Dermis lymphatic vessel endothelial cell (primary cell): ENCODE measurements around the gene IZUMO1. TPM values are rescaled to one million over a fixed set of nuclear protein-coding genes. Genes with fewer than 3 reads are reported as not detected.

Experiments used
- total RNA-seq: library from RNA; depleted of rRNA; stranded (reverse); fragments of >200 nt; gene quantifications from 2 replicates; pipeline ENCODE4 v1.2.1, GENCODE V29; 2014

IZUMO1 gene
- total RNA-seq, result 0.43 and 0.52 TPM in 2 replicates

GRCh38 chr19:48746738-48747575 is at the start of gene IZUMO1:
TSS of gene IZUMO1 (minus strand) at chr19:48746909. CDS start at chr19:48745859, 1,050 bp downstream.

DNA sequence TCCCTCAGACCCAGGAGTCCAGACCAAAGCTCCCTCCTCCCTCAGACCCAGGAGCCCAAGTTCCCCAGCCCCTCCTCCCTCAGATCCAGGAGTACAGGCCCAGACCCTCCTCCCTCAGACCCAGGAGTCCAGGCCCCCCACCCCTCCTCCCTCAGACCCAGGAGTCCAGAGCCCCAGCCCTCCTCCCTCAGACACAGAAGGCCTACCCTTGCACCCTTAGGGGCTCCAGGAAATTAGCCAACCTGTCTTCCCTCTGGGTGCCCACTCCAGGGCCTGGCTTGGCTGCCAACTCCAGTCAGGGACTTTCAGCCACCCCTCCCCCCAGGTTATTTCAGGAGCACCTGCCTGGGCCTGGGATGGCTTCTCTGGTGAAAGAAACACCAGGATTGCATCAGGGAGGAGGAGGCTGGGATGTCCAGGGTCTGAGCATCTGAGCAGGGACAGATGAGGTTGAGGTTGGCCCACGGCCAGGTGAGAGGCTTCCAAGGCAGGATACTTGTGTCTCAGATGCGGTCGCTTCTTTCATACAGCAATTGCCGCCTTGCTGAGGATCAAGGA is 8.5 kb upstream of the IZUMO1 start, which contains the start of gene FGF21:
TSS of gene FGF21 (plus strand) at position 441 of the 558 bp plus-strand sequence. CDS start 713 bp downstream, outside the sequence.

GRCh38 chr19:48752496-48753365 is 6.0 kb upstream of the IZUMO1 start, which contains the start of gene FUT1:
TSS of gene FUT1 (minus strand) at chr19:48752641. CDS start at chr19:48751281, 1,360 bp downstream.

DNA sequence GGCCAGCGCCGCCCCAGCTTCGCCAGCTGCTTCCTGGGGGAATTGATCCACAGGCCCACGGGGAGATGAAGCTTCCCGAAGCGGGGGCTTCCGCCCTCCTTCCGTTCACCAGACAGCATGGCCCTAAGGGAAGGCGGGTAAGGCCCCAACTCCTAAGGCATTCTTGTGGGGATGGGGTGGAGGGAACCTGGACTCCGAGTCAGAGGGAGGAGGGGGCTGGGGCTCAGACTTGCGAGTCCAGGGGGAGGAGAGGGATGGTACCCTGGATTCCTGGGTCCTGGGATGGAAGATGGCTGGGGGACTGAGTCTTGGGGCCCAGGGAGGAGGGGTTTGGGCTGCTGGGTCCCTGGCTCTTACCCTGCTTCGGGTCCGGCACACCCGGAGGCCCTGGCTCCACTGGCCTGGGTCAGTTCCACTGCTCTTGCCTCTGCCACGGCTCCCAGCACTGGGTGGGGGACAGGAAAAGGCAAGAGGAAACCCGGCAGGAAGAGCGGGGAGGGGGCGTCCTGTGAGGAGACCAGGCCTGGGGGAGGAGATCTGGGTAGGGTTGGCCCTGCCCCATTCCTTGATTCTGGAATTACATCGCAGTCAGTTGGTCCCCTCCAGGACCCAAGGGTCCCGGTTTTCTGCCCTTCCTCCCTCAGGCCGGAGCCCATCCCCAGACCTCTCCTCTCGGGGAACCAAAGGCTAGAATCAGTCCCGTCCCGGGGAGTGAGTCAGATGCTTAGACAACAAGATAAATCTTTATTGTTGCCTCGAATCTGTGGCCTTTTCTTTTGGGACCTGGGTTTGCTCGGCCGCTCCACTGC is 6.3 kb downstream of the IZUMO1 start, which contains the start of gene RASIP1:
TSS of gene RASIP1 (minus strand) at position 447 of the 809 bp plus-strand sequence. CDS start at position 119, 328 bp downstream.

DNA sequence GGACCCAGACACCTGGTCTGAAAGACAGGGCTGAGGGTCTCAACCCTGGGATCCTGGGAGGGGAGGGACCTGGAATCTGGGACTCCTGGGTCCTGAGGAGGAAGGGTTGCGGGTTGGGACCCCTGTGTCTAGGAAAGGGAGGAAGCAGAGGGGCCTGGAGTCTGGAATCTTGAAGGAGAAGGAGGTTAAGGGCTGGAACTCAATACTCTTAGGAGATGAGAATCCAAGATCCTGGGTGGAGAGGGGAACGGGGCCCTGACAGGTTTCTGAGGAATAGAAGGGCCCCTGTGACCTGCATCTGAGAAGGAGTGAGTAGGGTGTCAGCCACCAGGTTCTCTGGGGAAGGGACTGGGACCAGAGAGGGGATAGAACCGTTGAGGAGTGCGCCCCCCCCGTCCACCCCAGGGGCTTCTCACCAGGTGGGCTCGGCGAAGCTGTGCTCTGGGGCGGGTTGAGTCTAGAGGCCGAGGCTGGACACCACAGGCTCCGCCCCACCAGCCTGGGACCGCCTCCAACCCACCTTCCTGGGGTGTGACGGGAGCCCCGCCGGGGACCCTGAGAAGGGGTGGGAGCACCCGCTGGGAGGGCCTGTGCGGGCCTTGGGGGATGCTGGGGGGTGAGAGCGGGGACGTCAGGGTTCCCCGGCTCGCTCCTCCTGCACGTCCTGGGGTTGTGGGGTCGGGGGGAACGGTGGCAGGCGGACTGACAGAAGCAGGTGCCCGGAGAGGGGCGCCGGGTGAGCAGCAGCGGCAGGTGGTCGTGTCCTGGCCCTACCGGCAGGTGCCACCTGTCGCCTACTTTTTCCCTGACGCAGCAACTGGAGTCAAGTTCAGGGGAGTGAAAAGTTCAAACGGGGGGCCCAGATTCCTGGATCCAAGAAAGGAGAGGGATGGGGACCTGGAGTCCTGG is 27.2 kb downstream of the IZUMO1 start, which contains the start of gene MAMSTR:
TSS of gene MAMSTR (minus strand) at position 463 of the 909 bp plus-strand sequence. CDS start 694 bp downstream, outside the sequence.

GRCh38 chr19:48695743-48696352 is 50.9 kb downstream of the IZUMO1 start, which contains the start of gene FUT2:
TSS of gene FUT2 (plus strand) at chr19:48695971. CDS start at chr19:48702957, 6,986 bp downstream.

Other genes with a start within 250 kb of the IZUMO1 start
- under 0.01 TPM in 1 of 2 replicates, not detected in the other for gene LMTK3, start 235.1 kb downstream of the IZUMO1 start, total RNA-seq
- gene SULT2B1, start 194.7 kb downstream of the IZUMO1 start, total RNA-seq, result 0.11 TPM in 1 of 2 replicates, not detected in the other
- not detected in 2 replicates for gene SPACA4, start 140.2 kb downstream of the IZUMO1 start, total RNA-seq
- gene FAM83E, start 131.8 kb downstream of the IZUMO1 start, total RNA-seq, result 0.22 and 0.60 TPM in 2 replicates
- gene RPL18, start 127.7 kb downstream of the IZUMO1 start, total RNA-seq, result 2,542 and 4,069 TPM in 2 replicates
- gene SPHK2, start 127.4 kb downstream of the IZUMO1 start, total RNA-seq, result 4.0 and 4.9 TPM in 2 replicates
- 1.9 and 2.1 TPM in 2 replicates for gene DBP, start 109.5 kb downstream of the IZUMO1 start, total RNA-seq
- gene CA11, start 100.7 kb downstream of the IZUMO1 start, total RNA-seq, result 4.0 and 9.8 TPM in 2 replicates
- not detected in 2 replicates for gene NTN5, start 73.9 kb downstream of the IZUMO1 start, total RNA-seq
- gene FUT2, start 50.9 kb downstream of the IZUMO1 start, total RNA-seq, result not detected in 2 replicates
- gene MAMSTR, start 27.2 kb downstream of the IZUMO1 start, total RNA-seq, result 0.09 and 0.11 TPM in 2 replicates
- gene RASIP1, start 6.3 kb downstream of the IZUMO1 start, total RNA-seq, result 52.8 and 61.2 TPM in 2 replicates
- gene FUT1, start 5.7 kb upstream of the IZUMO1 start, total RNA-seq, result 7.8 and 9.8 TPM in 2 replicates
- not detected in 2 replicates for gene FGF21, start 8.6 kb upstream of the IZUMO1 start, total RNA-seq
- 23.5 and 26.8 TPM in 2 replicates for gene BCAT2, start 64.1 kb upstream of the IZUMO1 start, total RNA-seq
- gene HSD17B14, start 89.6 kb upstream of the IZUMO1 start, total RNA-seq, result 3.0 and 6.2 TPM in 2 replicates
- gene PLEKHA4, start 121.7 kb upstream of the IZUMO1 start, total RNA-seq, result 5.3 and 7.6 TPM in 2 replicates
- 34.9 and 52.9 TPM in 2 replicates for gene PPP1R15A, start 125.5 kb upstream of the IZUMO1 start, total RNA-seq
- 0.09 and 0.11 TPM in 2 replicates for gene TULP2, start 151.8 kb upstream of the IZUMO1 start, total RNA-seq
- gene NUCB1, start 153.4 kb upstream of the IZUMO1 start, total RNA-seq, result 142 and 143 TPM in 2 replicates
- gene DHDH, start 186.8 kb upstream of the IZUMO1 start, total RNA-seq, result not detected in 2 replicates
- gene BAX, start 208.0 kb upstream of the IZUMO1 start, total RNA-seq, result 71.3 and 87.3 TPM in 2 replicates
- gene FTL, start 218.4 kb upstream of the IZUMO1 start, total RNA-seq, result 786 and 994 TPM in 2 replicates
- 13.4 and 13.8 TPM in 2 replicates for gene GYS1, start 246.4 kb upstream of the IZUMO1 start, total RNA-seq
- 106 and 141 TPM in 2 replicates for gene RUVBL2, start 247.0 kb upstream of the IZUMO1 start, total RNA-seq